Transverse colon (tissue), 4 donors: ENCODE data around the gene GLRX3.

Experiments used
- EP300 ChIP-seq: sonication (generic); formaldehyde crosslinking; IDR thresholded peaks from one replicate; pipeline ENCODE4 v1.6.1; 2017; ENCODE audit warnings: antibody characterized with exemption, low read depth
- POLR2A ChIP-seq: fragments of 450-650 bp; IDR thresholded peaks from one replicate; pipeline ENCODE4 v1.6.1; 2016; ENCODE audit warnings: antibody characterized with exemption, mild to moderate bottlenecking, moderate library complexity
- POLR2AphosphoS5 ChIP-seq, 3 donors: sonication (generic); formaldehyde crosslinking; IDR thresholded peaks; one replicate each; pipeline ENCODE4 v1.6.1; 2016; ENCODE audit warnings: antibody characterized with exemption in 3 of 3
- TF ChIP-seq, protein P1 (sequence below), 5 experiments: fragments of 200-600 bp in 3 of 5; fragments of 450-650 bp in 2 of 5; sonication (generic) in 3 of 5; IDR thresholded peaks; 1 replicate in 2 of 5; 2 replicates in 3 of 5; pipeline ENCODE4 v1.5.1; 2016 to 2017; ENCODE audit warnings: antibody characterized with exemption in 5 of 5, inconsistent platforms in 3 of 5, mild to moderate bottlenecking in 2 of 5, moderate library complexity in 1 of 5

DNA sequence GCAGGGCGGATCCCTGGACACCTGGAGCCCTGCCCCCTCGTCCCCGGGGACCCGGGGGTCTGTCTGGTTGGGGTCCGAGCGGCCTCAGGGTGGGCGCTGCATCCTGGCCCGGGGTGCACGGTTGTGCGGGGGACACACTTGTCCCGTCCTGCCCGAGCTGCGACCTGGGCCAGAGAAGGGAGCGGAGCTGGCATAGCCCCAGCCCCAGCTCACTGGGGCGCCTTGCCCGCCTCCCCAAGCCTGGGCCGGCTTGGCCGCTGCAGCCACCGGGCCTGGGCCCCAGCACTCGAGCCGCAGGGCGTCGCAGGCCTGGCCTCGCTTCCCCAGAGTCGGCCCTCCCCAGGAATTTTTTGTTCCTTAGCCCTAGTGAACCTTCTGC, 54.5 kb downstream of the GLRX3 start:
- TF ChIP-seq, protein P1, sequence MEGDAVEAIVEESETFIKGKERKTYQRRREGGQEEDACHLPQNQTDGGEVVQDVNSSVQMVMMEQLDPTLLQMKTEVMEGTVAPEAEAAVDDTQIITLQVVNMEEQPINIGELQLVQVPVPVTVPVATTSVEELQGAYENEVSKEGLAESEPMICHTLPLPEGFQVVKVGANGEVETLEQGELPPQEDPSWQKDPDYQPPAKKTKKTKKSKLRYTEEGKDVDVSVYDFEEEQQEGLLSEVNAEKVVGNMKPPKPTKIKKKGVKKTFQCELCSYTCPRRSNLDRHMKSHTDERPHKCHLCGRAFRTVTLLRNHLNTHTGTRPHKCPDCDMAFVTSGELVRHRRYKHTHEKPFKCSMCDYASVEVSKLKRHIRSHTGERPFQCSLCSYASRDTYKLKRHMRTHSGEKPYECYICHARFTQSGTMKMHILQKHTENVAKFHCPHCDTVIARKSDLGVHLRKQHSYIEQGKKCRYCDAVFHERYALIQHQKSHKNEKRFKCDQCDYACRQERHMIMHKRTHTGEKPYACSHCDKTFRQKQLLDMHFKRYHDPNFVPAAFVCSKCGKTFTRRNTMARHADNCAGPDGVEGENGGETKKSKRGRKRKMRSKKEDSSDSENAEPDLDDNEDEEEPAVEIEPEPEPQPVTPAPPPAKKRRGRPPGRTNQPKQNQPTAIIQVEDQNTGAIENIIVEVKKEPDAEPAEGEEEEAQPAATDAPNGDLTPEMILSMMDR (IDR thresholded peaks at IDR 0.05): no peak
- TF ChIP-seq EP300: no peak
- TF ChIP-seq POLR2A: no peak
- TF ChIP-seq POLR2AphosphoS5 (IDR thresholded peaks at IDR 0.05): no peak
